Adrenal gland (tissue), 5 donors: ENCODE results near the gene NCAPG2.
"Not testable (repeated sequence)": the region's sequence is repeated elsewhere in the genome, so short reads cannot be mapped to it uniquely, and the experiment has no call there.

Experiments used
- CTCF ChIP-seq, 6 experiments: fragments of 450-650 bp in 4 of 6; fragments of 200-600 bp in 2 of 6; sonication (generic) in 1 of 6; IDR thresholded peaks; 1 replicate in 5 of 6; 2 replicates in 1 of 6; pipeline versions ENCODE4 v1.5.1 to v1.8.0; 2016 to 2021; ENCODE audit warnings: antibody characterized with exemption in 6 of 6, mild to moderate bottlenecking in 2 of 6, moderate library complexity in 1 of 6
- POLR2A ChIP-seq, 2 donors: fragments of 450-650 bp; IDR thresholded peaks; one replicate each; pipeline ENCODE4 v1.6.1; 2017; ENCODE audit warnings: antibody characterized with exemption in 2 of 2, mild to moderate bottlenecking in 2 of 2, moderate library complexity in 1 of 2
- donor health status: DM: no; HTN: no; CAD: no.

GRCh38 chr7:158666966-158667678, 37.5 kb downstream of the NCAPG2 start:
- TF ChIP-seq CTCF, POLR2A (IDR thresholded peaks at IDR 0.05): not testable (repeated sequence)
